SJSA1 (cell line): ENCODE results near the gene SLC8A1. TPM values are rescaled to one million over a fixed set of nuclear protein-coding genes. Genes with fewer than 3 reads are reported as not detected.

Experiments used
- DNase-seq, 2 experiments: peaks; one replicate each; pipeline ENCODE4 v3.0.0-alpha.2; 2015 to 2020; ENCODE audit warnings: low spot score in 2 of 2, low read depth in 1 of 2
- H3K27ac ChIP-seq: fragments of 250-450 bp; sonication (Bioruptor Pico); 2 replicates; pipeline ENCODE4 v1.5.1; 2020; ENCODE audit warnings: mild to moderate bottlenecking, moderate library complexity
- H3K27me3 ChIP-seq: fragments of 250-450 bp; sonication (Bioruptor Pico); replicated peaks from 2 replicates; pipeline ENCODE4 v1.5.1; 2020; ENCODE audit warnings: mild to moderate bottlenecking, moderate library complexity
- H3K36me3 ChIP-seq: fragments of 250-450 bp; sonication (Bioruptor Pico); 2 replicates; pipeline ENCODE4 v1.5.1; 2020; ENCODE audit warnings: mild to moderate bottlenecking
- H3K4me1 ChIP-seq: fragments of 250-450 bp; sonication (Bioruptor Pico); replicated peaks from 2 replicates; pipeline ENCODE4 v1.6.1; 2021; ENCODE audit warnings: mild to moderate bottlenecking
- H3K4me3 ChIP-seq: fragments of 250-450 bp; sonication (Bioruptor Pico); 2 replicates; pipeline ENCODE4 v1.5.1; 2020; ENCODE audit warnings: mild to moderate bottlenecking
- H3K9me3 ChIP-seq: fragments of 250-450 bp; sonication (Bioruptor Pico); replicated peaks from 2 replicates; pipeline ENCODE4 v1.5.1; 2020; ENCODE audit warnings: mild to moderate bottlenecking
- total RNA-seq: library from RNA; depleted of rRNA; stranded (reverse); fragments of >200 nt; shearing (Covaris generic); gene quantifications from 2 replicates; pipeline ENCODE4 v1.2.3, GENCODE V29; 2014

SLC8A1 gene
- total RNA-seq, 1 experiment from 2014 or later = 20.1 TPM

- Histone ChIP-seq H3K4me3 (no peak overlapping the region), H3K27ac (no peak overlapping the region), H3K9me3 (no peaks in the 10 kb centered on the region), H3K36me3 (no peaks in the 10 kb centered on the region), H3K4me1 (peaks cover 31% of the 10 kb centered on the region), H3K27me3 (no peaks in the 10 kb centered on the region)
- DNase-seq = no peak
Observed at GRCh38 chr2:40106061-40106460, 345.8 kb downstream of the SLC8A1 start.

- H3K27me3 ChIP-seq = no peaks in the 10 kb centered on the region
- no peak for DNase-seq
Observed at GRCh38 chr2:40105593-40105992, 346.3 kb downstream of the SLC8A1 start.

GRCh38 chr2:40103590-40103989 is 348.3 kb downstream of the SLC8A1 start:
- no peaks in the 10 kb centered on the region for H3K9me3 ChIP-seq
- no peaks in the 10 kb centered on the region for H3K36me3 ChIP-seq
- peak overlapping the region; percentile 95 for H3K27ac ChIP-seq
- H3K4me3 ChIP-seq = no peak overlapping the region
- no peak for DNase-seq
- no peaks in the 10 kb centered on the region for H3K27me3 ChIP-seq
- peaks cover 56% of the 10 kb centered on the region for H3K4me1 ChIP-seq

More at GRCh38 chr2:40105593-40105992, 346.3 kb downstream of the SLC8A1 start:
- no peaks in the 10 kb centered on the region for H3K9me3 ChIP-seq
- no peak overlapping the region for H3K27ac ChIP-seq
- peaks cover 36% of the 10 kb centered on the region for H3K4me1 ChIP-seq
- no peaks in the 10 kb centered on the region for H3K36me3 ChIP-seq
- H3K4me3 ChIP-seq = no peak overlapping the region

DNA sequence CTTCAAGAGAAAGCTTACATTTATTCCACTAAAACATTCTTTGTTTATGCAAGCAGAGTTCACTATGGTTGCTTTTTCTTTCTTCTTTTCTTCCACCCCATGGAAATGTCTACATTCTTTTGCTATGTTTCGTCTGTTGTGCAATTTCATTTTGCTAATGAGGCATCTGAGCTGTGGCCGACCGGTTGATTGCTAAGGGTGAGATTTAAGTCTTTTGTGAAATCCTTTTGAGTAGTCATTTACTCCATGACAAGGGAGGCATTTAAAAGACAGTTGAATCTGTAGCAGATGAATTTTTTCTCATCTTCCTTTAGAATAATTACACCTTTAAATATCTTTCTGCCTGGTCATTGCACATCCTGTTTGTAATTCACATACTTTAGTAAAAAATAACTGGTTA is 348.7 kb downstream of the SLC8A1 start:
- Histone ChIP-seq H3K9me3 (no peaks in the 10 kb centered on the region), H3K27me3 (no peaks in the 10 kb centered on the region), H3K27ac (peak overlapping the region; percentile 95), H3K4me1 (peaks cover 60% of the 10 kb centered on the region), H3K4me3 (no peak overlapping the region), H3K36me3 (no peaks in the 10 kb centered on the region)
- peak in 1 of 2 experiments; percentile 76 for DNase-seq

GRCh38 chr2:40102447-40102846 is 349.4 kb downstream of the SLC8A1 start:
- peaks cover 68% of the 10 kb centered on the region for H3K4me1 ChIP-seq
- H3K36me3 ChIP-seq = no peaks in the 10 kb centered on the region

GRCh38 chr2:40101131-40101575 is 350.7 kb downstream of the SLC8A1 start:
- Histone ChIP-seq H3K27me3 (no peaks in the 10 kb centered on the region), H3K4me1 (peaks cover 81% of the 10 kb centered on the region), H3K27ac (peak overlapping the region; percentile 79), H3K4me3 (no peak overlapping the region), H3K9me3 (no peaks in the 10 kb centered on the region), H3K36me3 (no peaks in the 10 kb centered on the region)
- peak in 1 of 2 experiments; percentile 68 for DNase-seq

More at GRCh38 chr2:40102447-40102846, 349.4 kb downstream of the SLC8A1 start:
- Histone ChIP-seq H3K4me3 (no peak overlapping the region), H3K9me3 (no peaks in the 10 kb centered on the region), H3K27me3 (no peaks in the 10 kb centered on the region), H3K27ac (peak overlapping the region; percentile 95)
- DNase-seq = no peak

DNA sequence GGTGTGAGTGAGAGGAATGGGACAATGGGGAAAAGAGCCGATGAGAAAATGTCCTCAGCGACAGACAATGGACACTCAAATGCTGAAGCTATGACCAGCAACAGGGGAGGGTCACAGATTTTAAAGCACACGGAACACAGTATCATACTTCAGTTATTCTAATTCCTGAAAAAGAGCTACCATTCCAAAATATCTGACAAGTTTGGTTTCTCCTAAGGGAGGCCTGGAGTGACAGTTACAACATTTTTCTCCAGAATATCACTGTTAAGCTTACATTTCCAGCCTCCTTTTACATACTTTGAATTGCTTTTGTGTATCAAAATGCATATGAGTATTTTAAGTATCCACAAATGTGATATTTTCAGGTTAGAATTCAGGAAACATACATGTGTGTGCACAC is 351.2 kb downstream of the SLC8A1 start:
- Histone ChIP-seq H3K36me3 (no peaks in the 10 kb centered on the region), H3K27ac (peak overlapping the region; percentile 79), H3K27me3 (no peaks in the 10 kb centered on the region), H3K4me1 (peaks cover 85% of the 10 kb centered on the region), H3K4me3 (no peak overlapping the region), H3K9me3 (no peaks in the 10 kb centered on the region)
- no peak for DNase-seq

DNA sequence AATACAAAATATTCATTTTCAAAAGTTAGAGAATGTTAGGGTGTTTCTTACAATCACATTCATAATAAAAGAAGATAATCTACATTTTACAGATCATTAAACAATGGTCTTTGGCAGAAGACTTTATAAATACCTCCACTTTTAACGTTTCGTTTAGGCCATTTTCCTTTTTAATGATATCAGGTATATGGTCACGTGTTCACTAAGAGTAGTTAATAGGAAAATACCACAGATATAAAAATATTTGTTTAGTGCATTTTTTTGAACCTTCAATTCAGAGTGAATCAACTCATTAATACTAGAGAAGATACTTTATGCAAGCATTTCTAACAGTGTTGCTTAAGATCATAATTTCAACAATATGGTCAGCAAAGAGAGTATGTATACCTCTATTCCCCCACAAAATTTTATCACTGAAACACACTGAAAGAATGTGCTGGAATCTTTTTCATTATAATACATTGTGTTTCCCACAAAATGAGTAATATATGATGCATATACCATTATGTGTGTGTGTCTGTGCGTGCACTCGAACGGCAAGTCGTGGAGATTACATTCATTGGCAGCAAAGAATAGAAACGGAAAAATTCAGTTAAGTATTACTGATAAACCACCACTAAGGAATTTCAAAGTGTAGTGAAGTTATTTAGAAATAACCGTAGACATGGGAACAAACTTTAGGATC is 353.0 kb downstream of the SLC8A1 start:
- Histone ChIP-seq H3K36me3 (no peaks in the 10 kb centered on the region), H3K27ac (peak overlapping the region; percentile 79), H3K9me3 (no peaks in the 10 kb centered on the region), H3K4me1 (peaks cover 93% of the 10 kb centered on the region), H3K27me3 (no peaks in the 10 kb centered on the region), H3K4me3 (no peak overlapping the region)
- no peak for DNase-seq

DNA sequence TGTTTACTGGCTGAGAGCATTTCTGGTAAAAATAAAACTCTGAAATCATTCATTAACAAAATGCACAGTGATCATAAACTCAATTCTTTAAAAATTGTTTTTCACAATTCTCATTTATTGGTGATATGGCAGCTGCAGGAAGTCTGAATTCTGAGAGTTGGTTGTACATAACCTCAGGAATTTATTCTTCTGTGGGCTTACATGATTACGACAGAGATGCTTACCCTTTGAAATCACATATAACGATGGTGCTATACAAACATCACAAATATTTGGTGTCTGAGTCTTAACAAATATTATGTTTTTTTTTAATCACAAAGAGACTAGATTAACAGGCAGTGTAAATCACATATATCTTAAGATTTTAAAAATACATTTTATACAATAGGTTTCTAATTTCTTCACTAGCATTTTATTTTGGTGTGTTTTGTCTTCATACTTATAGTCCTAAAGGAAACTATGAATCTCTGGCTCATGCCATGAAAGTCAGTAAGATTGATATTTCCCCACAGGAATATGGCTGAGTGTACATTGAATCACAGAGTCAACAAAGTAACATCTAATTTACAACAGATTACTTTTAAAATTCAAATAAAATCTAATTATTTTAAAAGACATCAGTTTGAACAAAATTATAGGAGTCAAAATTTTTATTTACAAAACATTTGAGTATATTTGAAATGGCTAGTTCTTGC is 354.1 kb downstream of the SLC8A1 start:
- peak overlapping the region; percentile 79 for H3K27ac ChIP-seq
- H3K4me3 ChIP-seq = no peak overlapping the region
- H3K36me3 ChIP-seq = no peaks in the 10 kb centered on the region
- H3K27me3 ChIP-seq = no peaks in the 10 kb centered on the region
- DNase-seq = peak in 1 of 2 experiments; percentile 56
- H3K4me1 ChIP-seq = peaks cover 82% of the 10 kb centered on the region
- no peaks in the 10 kb centered on the region for H3K9me3 ChIP-seq

DNA sequence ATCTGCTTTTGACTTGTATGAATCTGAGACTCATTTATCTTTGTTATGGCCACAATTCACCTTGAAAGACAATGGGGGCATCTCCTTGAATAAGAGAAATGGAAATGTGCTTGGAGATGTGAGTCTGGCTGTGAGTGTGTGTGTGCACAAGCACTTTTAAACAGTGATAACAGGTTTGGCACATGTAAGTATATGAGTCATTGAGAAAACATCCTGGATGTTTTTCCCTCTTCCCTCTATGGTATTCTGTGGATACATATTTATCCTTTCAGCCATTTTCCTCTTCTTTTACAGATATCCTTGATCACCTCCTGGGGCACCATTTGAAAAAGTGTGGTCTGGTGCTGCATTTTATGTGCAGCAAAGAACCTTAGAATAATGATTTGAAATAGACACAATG is 355.5 kb downstream of the SLC8A1 start:
- peak in 1 of 2 experiments; percentile 52 for DNase-seq
- Histone ChIP-seq H3K4me1 (peaks cover 67% of the 10 kb centered on the region), H3K27me3 (no peaks in the 10 kb centered on the region), H3K36me3 (no peaks in the 10 kb centered on the region), H3K4me3 (no peak overlapping the region), H3K27ac (peak overlapping the region; percentile 79), H3K9me3 (no peaks in the 10 kb centered on the region)

GRCh38 chr2:40095000-40095399 is 356.9 kb downstream of the SLC8A1 start:
- Histone ChIP-seq H3K4me3 (no peak overlapping the region), H3K27me3 (no peaks in the 10 kb centered on the region), H3K9me3 (no peaks in the 10 kb centered on the region), H3K27ac (no peak overlapping the region), H3K4me1 (peaks cover 53% of the 10 kb centered on the region), H3K36me3 (no peaks in the 10 kb centered on the region)
- no peak for DNase-seq

GRCh38 chr2:40094451-40094850 is 357.4 kb downstream of the SLC8A1 start:
- H3K27ac ChIP-seq = no peak overlapping the region
- no peaks in the 10 kb centered on the region for H3K27me3 ChIP-seq
- H3K4me1 ChIP-seq = peaks cover 48% of the 10 kb centered on the region
- no peak overlapping the region for H3K4me3 ChIP-seq
- no peaks in the 10 kb centered on the region for H3K36me3 ChIP-seq
- DNase-seq = no peak
- H3K9me3 ChIP-seq = no peaks in the 10 kb centered on the region

- no peaks in the 10 kb centered on the region for H3K9me3 ChIP-seq
- no peak overlapping the region for H3K4me3 ChIP-seq
- no peak overlapping the region for H3K27ac ChIP-seq
- no peak for DNase-seq
- no peaks in the 10 kb centered on the region for H3K36me3 ChIP-seq
- peaks cover 35% of the 10 kb centered on the region for H3K4me1 ChIP-seq
- no peaks in the 10 kb centered on the region for H3K27me3 ChIP-seq
Observed at GRCh38 chr2:40093021-40093675, 358.7 kb downstream of the SLC8A1 start.

DNA sequence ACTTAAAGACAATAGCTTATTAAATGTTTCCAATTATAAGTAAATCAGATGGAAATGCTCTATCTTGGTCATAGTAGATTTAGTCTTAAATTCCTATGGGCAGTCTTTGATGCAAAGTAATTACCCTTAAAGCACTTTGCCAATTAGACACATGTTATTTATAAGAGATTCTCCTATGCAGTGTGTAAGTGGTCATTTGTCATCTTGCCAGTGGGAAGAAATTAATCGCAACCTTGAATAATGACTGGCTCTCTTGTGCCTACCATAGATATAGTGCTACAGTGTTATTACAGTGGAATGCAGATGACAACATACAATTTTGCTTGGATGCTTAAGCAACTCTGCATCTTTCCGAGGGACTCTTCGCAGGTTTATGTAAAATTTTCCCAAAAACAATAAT is 361.8 kb downstream of the SLC8A1 start:
- no peak for DNase-seq
- Histone ChIP-seq H3K4me3 (no peak overlapping the region), H3K27me3 (no peaks in the 10 kb centered on the region), H3K9me3 (no peaks in the 10 kb centered on the region), H3K27ac (no peak overlapping the region), H3K36me3 (no peaks in the 10 kb centered on the region), H3K4me1 (peaks cover 20% of the 10 kb centered on the region)
